Endothelial cell of umbilical vein (primary cell): Measurements from ENCODE around the gene MBLAC1.
A peak's percentile ranks its signal among the peaks of the same experiment; 100 is the strongest.

Experiments used
- CTCF ChIP-seq, 2 donors: IDR thresholded peaks; 1 replicate in 1 of 2; 2 replicates in 1 of 2; pipeline ENCODE4 v1.5.1; 2011; ENCODE audit warnings: low read length in 2 of 2, mild to moderate bottlenecking in 2 of 2, moderate library complexity in 2 of 2, control low read depth in 1 of 2, inconsistent platforms in 1 of 2, low read depth in 1 of 2; ENCODE audit not compliant: insufficient read depth in 1 of 2; ENCODE audit errors: extremely low read depth in 1 of 2
- EZH2 ChIP-seq: IDR thresholded peaks from 2 replicates; pipeline ENCODE4 v1.6.1; 2012; ENCODE audit warnings: borderline replicate concordance, low read depth, mild to moderate bottlenecking, moderate library complexity, low read length, inconsistent platforms; ENCODE audit not compliant: severe bottlenecking
- FOS ChIP-seq: IDR thresholded peaks from 2 replicates; pipeline ENCODE4 v1.6.1; 2011; ENCODE audit warnings: mild to moderate bottlenecking, low read length, moderate library complexity, borderline replicate concordance; ENCODE audit not compliant: insufficient read depth
- GATA2 ChIP-seq: IDR thresholded peaks from 2 replicates; pipeline ENCODE4 v1.7.0; 2011; ENCODE audit warnings: low read depth, mild to moderate bottlenecking, moderate library complexity, mixed read lengths, low read length; ENCODE audit not compliant: insufficient read length, insufficient read depth
- JUN ChIP-seq: IDR thresholded peaks from 2 replicates; pipeline ENCODE4 v1.6.1; 2011; ENCODE audit warnings: borderline replicate concordance, low read depth; ENCODE audit not compliant: insufficient read length, insufficient read depth
- MAX ChIP-seq: IDR thresholded peaks from 2 replicates; pipeline ENCODE4 v1.6.1; 2011; ENCODE audit not compliant: insufficient read depth, insufficient read length
- MYC ChIP-seq: IDR thresholded peaks from one replicate; pipeline ENCODE4 v1.6.1; 2011; ENCODE audit warnings: mild to moderate bottlenecking, low read depth, low read length
- POLR2A ChIP-seq: IDR thresholded peaks from 2 replicates; pipeline ENCODE4 v1.6.1; 2012; ENCODE audit warnings: low read depth, mild to moderate bottlenecking, control low read depth, low read length
- POLR2AphosphoS5 ChIP-seq: IDR thresholded peaks from 2 replicates; pipeline ENCODE4 v1.6.1; 2012; ENCODE audit warnings: low read depth, mild to moderate bottlenecking, control low read depth, low read length, moderate library complexity; ENCODE audit not compliant: insufficient read depth

GRCh38 chr7:100091411-100092181 is 35.2 kb upstream of the MBLAC1 start:
- TF ChIP-seq GATA2 (no peak), MAX (no peak), CTCF (IDR thresholded peaks at IDR 0.05; ENCODE audit: extremely low read depth in 1 of 2, insufficient read depth in 1 of 2, low read depth in 1 of 2, low read length in 2 of 2) (peak in 1 of 2 donors; percentile 2), POLR2A (peak; percentile 15), EZH2 (no peak), POLR2AphosphoS5 (no peak), FOS (no peak), JUN (no peak), MYC (no peak)
